Measurements from ENCODE around the gene ITGB4.

DNA sequence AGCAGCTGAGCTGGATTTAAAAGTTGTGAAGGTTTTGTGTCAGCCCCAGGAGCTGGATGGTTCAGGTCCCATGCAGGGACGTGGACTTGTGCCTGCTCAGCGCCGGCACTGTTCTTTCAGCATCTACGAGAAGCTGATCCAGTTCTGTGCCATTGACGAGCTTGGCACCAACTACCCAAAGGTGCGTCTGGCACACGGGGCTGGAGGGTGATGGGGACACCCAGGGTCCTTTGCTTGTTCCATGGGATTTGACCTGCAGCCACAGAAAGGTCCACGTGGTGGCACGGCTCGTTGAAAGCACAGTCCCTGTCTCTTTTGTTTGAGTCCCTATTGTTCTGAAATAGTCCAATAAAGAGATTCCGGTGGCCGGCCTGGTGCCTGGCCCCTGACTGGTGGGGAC is 18.1 kb upstream of the ITGB4 start:
- TF ChIP-seq, protein P1, sequence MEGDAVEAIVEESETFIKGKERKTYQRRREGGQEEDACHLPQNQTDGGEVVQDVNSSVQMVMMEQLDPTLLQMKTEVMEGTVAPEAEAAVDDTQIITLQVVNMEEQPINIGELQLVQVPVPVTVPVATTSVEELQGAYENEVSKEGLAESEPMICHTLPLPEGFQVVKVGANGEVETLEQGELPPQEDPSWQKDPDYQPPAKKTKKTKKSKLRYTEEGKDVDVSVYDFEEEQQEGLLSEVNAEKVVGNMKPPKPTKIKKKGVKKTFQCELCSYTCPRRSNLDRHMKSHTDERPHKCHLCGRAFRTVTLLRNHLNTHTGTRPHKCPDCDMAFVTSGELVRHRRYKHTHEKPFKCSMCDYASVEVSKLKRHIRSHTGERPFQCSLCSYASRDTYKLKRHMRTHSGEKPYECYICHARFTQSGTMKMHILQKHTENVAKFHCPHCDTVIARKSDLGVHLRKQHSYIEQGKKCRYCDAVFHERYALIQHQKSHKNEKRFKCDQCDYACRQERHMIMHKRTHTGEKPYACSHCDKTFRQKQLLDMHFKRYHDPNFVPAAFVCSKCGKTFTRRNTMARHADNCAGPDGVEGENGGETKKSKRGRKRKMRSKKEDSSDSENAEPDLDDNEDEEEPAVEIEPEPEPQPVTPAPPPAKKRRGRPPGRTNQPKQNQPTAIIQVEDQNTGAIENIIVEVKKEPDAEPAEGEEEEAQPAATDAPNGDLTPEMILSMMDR (IDR thresholded peaks at IDR 0.05; ENCODE audit: low read depth, low read length): no peak
- no peak for TF ChIP-seq EZH2phosphoT487 (IDR thresholded peaks at IDR 0.05; ENCODE audit: low read depth)

All from OCI-LY3 (cell line).